Lung (tissue), 12 donors: ENCODE results near the gene BPIFB3. TPM values are rescaled to one million over a fixed set of nuclear protein-coding genes. Genes with fewer than 3 reads are reported as not detected.

ENCODE experiments used
- ATAC-seq: fragments of 200-7000 bp; cut with Tn5 transposase; one replicate; pipeline ENCODE4 v1.9.1; 2020; ENCODE audit warnings: moderate number of reproducible peaks; ENCODE audit not compliant: insufficient read depth, low FRiP score
- DNase-seq, 3 donors: peaks; one replicate each; pipeline ENCODE4 v3.0.0-alpha.2; 2013 to 2017
- H3K27ac ChIP-seq, 2 donors: one replicate each; pipeline ENCODE4 v1.5.1; 2013; ENCODE audit warnings: mild to moderate bottlenecking in 2 of 2, moderate library complexity in 2 of 2, control low read depth in 1 of 2, inconsistent platforms in 1 of 2, low read depth in 1 of 2, low read length in 1 of 2
- H3K27me3 ChIP-seq, 3 donors: one replicate each; pipeline ENCODE4 v1.5.1; 2013; ENCODE audit warnings: low read length in 2 of 3; ENCODE audit not compliant: control insufficient read depth in 3 of 3, insufficient read depth in 3 of 3
- H3K36me3 ChIP-seq, 4 donors: one replicate each; pipeline ENCODE4 v1.5.1; 2013; ENCODE audit warnings: low read length in 4 of 4, mild to moderate bottlenecking in 1 of 4, moderate library complexity in 1 of 4; ENCODE audit not compliant: control insufficient read depth in 4 of 4, insufficient read depth in 4 of 4
- H3K4me1 ChIP-seq, 5 donors: one replicate each; pipeline ENCODE4 v1.5.1; 2013; ENCODE audit warnings: low read length in 5 of 5, mild to moderate bottlenecking in 2 of 5, moderate library complexity in 1 of 5; ENCODE audit not compliant: control insufficient read depth in 5 of 5, insufficient read depth in 5 of 5
- H3K4me3 ChIP-seq: one replicate; pipeline ENCODE4 v1.5.1; 2013; ENCODE audit warnings: mild to moderate bottlenecking, control low read depth, moderate library complexity
- H3K9ac ChIP-seq, 2 donors: one replicate each; pipeline ENCODE4 v1.5.1; 2013; ENCODE audit warnings: low read length in 2 of 2, control low read depth in 1 of 2; ENCODE audit not compliant: insufficient read depth in 1 of 2
- H3K9me3 ChIP-seq, 4 donors: one replicate each; pipeline ENCODE4 v1.5.1; 2013; ENCODE audit warnings: low read length in 3 of 4, mild to moderate bottlenecking in 1 of 4, moderate library complexity in 1 of 4; ENCODE audit not compliant: control insufficient read depth in 4 of 4, insufficient read depth in 3 of 4
- CTCF ChIP-seq: IDR thresholded peaks from 2 replicates; pipeline ENCODE4 v1.5.1; 2012; ENCODE audit warnings: mild to moderate bottlenecking; ENCODE audit errors: control extremely low read depth, extremely low read depth
- WGBS, 2 donors: extraction: QIAGEN DNeasy Blood & Tissue Kit; methylation state at CpG; one replicate each; pipeline ENCODE4 v1.1.7; 2013; 5-methylcytosine and 5-hydroxymethylcytosine counted together
- polyA plus RNA-seq, 2 donors: library from polyadenylated mRNA; stranded (reverse); fragments of 200-250 nt; gene quantifications; one replicate each; pipeline ENCODE4 v1.2.1, GENCODE V29; 2013
- total RNA-seq, 2 donors: library from RNA; depleted of rRNA in 1 of 2; stranded (reverse); fragments of >200 nt in 1 of 2; gene quantifications; one replicate each; pipeline ENCODE4 v1.2.1, GENCODE V29; 2014 to 2021
- donor health status: control.
- donor health status: control.
- donor health status: Bipolar disorder and iron deficiency.
- donor health status: healthy.
- donor health status: DM: yes; HTN: yes; CAD: no.

BPIFB3 gene
- total and polyA plus RNA-seq, 4 donors = not detected

- WGBS, 2 donors = 64 to 90% methylated on average over 6 of the region's 6 CpGs
- no peak overlapping the region for H3K27ac ChIP-seq
- no peaks in the 10 kb centered on the region for H3K36me3 ChIP-seq
- DNase-seq = no peak
- no peak for TF ChIP-seq CTCF
- H3K9me3 ChIP-seq = no peaks in the 10 kb centered on the region
- no peaks in the 10 kb centered on the region for H3K27me3 ChIP-seq
- no peak overlapping the region for H3K9ac ChIP-seq
- no peaks in the 10 kb centered on the region for H3K4me1 ChIP-seq
- H3K4me3 ChIP-seq = no peak overlapping the region
- no peak for ATAC-seq
Observed at GRCh38 chr20:33082546-33082945, 28.8 kb downstream of the BPIFB3 start.

GRCh38 chr20:33083544-33084340, 30.0 kb downstream of the BPIFB3 start:
- Histone ChIP-seq H3K9me3 (no peaks in the 10 kb centered on the region), H3K27me3 (no peaks in the 10 kb centered on the region), H3K4me3 (no peak overlapping the region), H3K27ac (no peak overlapping the region), H3K4me1 (no peaks in the 10 kb centered on the region), H3K9ac (no peak overlapping the region), H3K36me3 (no peaks in the 10 kb centered on the region)
- no peak for ATAC-seq
- 88 to 94% methylated on average over 20 of the region's 20 CpGs for WGBS, 2 donors
- TF ChIP-seq CTCF = no peak
- DNase-seq = no peak

- no peak overlapping the region for H3K27ac ChIP-seq
- no peak for DNase-seq
Observed at GRCh38 chr20:33084722-33085121, 31.0 kb downstream of the BPIFB3 start.

More at GRCh38 chr20:33084722-33085121, 31.0 kb downstream of the BPIFB3 start:
- Histone ChIP-seq H3K9me3 (no peaks in the 10 kb centered on the region), H3K36me3 (no peaks in the 10 kb centered on the region), H3K27me3 (no peaks in the 10 kb centered on the region), H3K4me1 (no peaks in the 10 kb centered on the region), H3K9ac (no peak overlapping the region), H3K4me3 (no peak overlapping the region)
- WGBS, 2 donors = 92 to 95% methylated on average over 15 of the region's 15 CpGs
- TF ChIP-seq CTCF = no peak
- ATAC-seq = no peak
